Myocyte (in vitro differentiated cells): ENCODE data around the gene NUCKS1. TPM values are rescaled to one million over a fixed set of nuclear protein-coding genes. Genes with fewer than 3 reads are reported as not detected.

Experiments
- DNase-seq: peaks from one replicate; pipeline ENCODE4 v3.0.0-alpha.2; 2012; ENCODE audit warnings: low read depth
- polyA plus RNA-seq: library from polyadenylated mRNA; unstranded; fragments of >200 nt; gene quantifications from one replicate; pipeline ENCODE4 v1.2.1, GENCODE V29; 2012; ENCODE audit warnings: missing spikeins
- total RNA-seq: library from RNA; depleted of rRNA; stranded (reverse); fragments of >200 nt; gene quantifications from 2 replicates; pipeline ENCODE4 v1.2.3, GENCODE V29; 2014

The NUCKS1 gene, protein sequence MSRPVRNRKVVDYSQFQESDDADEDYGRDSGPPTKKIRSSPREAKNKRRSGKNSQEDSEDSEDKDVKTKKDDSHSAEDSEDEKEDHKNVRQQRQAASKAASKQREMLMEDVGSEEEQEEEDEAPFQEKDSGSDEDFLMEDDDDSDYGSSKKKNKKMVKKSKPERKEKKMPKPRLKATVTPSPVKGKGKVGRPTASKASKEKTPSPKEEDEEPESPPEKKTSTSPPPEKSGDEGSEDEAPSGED
- 151 and 153 TPM in 2 replicates for total RNA-seq
- 66.1 TPM for polyA plus RNA-seq

GRCh38 chr1:205750138-205751035, at the start of gene NUCKS1:
Gene NUCKS1, minus strand, starts transcription at chr1:205750182. Its CDS starts 209 bp downstream, at chr1:205749973.
- peak; percentile 100 for DNase-seq

DNA sequence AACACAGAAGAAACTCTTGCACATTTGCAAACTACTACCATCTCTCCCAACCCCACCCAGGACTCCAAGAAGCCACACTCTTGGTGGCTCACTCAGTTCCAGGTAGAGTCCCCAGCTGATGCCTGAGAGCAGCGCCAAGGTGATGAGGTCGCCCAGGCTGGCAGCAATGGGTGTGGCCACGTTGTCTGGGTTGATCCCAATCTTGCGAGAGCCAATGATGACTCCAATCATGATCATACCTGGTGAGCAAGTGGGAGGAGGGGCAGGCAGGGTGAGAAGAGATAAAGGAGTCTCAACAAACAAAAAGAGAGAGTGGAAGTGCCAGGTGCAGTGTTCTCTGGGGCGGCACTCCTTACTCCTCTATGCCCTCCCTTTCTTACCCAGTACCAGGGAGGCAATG, 48.6 kb upstream of the NUCKS1 start:
- no peak for DNase-seq

GRCh38 chr1:205797168-205797567, 47.2 kb upstream of the NUCKS1 start:
- DNase-seq, result no peak

DNA sequence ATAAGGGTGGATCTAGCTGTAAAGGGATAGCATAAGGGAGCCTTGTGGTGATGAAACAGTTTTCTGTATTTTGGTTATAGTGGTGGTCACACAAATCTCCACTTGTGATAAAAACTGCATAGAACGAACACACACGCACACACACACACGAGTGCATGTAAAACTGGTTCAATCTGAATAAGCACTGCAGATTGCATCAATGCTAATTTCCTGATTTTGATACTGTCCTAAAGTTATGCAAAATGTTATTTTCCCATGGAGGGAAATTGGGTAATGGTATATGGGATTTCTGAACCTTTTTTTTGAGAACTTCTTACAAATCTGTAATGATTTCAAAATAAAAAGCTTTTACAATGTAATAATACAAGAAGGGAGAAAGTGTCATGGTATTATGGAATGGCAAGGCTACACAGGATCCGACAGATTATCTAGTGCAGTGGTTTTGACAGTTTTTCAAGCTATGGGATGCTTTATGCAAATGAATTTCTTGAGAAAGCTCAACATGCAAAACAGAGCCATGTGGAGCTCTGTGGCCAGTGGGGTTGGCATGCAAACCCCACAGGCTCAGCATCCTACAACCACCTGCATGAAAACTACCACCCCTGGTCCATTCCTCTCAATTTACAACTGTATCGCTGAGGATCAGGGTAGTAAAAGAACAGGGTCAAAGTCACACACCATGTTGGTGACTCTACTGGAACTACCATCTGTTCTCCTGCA, 44.2 kb upstream of the NUCKS1 start:
- DNase-seq, result no peak

DNA sequence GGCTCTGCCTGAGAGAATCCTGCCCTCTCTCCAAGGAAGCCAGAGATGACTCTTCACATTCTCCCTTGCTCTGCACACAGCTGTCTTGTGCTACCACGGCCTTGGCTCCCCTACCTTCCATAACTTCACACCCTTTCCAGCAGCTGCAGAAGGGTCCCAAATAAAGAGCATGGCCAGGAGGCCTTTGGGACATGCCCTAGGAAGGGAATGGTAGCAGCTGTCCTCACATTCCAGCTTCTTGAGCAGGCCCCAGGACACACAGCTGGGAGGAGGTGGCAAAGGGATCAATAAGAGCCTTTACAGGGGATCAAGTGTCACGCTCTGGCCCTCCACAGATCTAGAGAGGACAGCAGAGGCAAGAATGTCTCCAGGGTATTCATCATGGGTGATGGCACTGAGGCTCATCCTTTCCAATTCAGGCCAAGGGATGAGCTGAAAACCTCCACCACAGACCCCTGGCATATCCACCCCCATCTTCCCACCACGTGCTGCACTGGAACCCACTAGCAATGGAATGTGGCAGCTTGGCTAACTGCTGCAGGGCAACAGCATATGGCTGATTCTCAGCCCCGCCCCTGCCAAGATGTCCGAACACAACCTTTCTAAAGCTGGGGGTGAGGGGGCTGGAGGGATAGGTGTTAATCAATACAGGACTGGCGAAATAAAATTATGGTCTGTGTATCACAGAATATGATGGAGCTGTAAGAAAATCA, 43.1 kb upstream of the NUCKS1 start:
- peak; percentile 93 for DNase-seq

- DNase-seq, result peak; percentile 76
These were observed 42.5 kb upstream of the NUCKS1 start for GRCh38 chr1:205792481-205792881.

DNA sequence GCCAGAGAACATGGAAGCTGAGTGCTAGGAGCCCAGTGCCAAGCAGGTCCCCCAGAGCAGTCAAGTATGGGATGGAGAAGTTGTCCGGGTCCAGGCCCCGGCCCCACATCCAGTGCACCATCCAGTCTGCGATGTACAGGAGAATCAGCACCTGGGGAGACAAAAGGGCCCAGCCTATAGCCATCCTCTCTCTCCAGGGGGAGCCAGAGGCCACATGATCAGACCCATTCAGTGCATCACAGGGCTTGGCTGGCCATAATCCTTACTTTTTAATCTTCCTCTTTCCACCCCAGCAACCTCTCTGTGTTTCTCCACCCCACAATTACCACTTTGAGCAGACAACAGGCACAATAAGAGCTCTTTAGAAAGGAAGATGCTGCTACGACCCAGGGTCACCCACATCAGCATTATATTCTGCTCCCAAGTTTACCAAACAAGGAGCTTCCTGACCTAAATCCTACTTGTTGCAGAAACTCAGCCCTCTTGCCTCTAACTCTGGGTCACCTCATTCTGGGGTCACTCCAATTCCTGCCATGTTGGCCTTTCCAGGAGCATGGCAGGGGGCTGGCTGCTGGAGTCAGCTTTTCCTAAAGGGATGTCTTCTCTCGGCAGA, 41.7 kb upstream of the NUCKS1 start:
- DNase-seq, result peak; percentile 74

DNA sequence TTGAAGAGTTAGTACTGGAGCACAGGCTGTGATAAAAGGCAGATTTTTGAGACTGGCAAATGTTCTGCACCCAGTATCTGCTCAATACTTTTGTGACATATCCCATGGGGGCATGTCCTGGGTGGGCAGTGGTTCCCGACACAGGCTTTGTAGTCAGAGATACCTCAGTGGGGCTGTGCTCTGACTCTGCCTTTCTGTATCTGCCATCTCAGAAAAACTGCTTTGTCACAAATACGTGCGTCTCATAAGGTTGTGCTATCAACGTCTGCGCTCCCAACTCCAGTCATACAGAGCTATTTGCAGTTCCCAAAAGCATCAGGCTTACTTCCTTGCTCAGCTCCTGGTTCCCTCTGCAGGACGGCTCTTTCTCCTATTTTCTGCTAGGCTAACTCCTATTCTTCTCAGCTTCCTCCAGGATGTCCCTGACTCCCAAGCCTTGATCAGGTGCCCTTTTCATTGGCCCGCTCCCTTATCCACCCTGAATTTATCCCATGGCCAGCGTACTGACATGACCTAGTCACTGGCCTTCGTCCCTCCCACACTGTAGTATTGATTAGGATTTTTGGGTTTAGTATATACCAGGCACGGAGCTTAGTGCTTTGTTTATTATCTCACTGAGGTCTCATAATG, 37.4 kb upstream of the NUCKS1 start:
- DNase-seq, result no peak

GRCh38 chr1:205786601-205787000, 36.6 kb upstream of the NUCKS1 start:
- DNase-seq, result no peak

DNA sequence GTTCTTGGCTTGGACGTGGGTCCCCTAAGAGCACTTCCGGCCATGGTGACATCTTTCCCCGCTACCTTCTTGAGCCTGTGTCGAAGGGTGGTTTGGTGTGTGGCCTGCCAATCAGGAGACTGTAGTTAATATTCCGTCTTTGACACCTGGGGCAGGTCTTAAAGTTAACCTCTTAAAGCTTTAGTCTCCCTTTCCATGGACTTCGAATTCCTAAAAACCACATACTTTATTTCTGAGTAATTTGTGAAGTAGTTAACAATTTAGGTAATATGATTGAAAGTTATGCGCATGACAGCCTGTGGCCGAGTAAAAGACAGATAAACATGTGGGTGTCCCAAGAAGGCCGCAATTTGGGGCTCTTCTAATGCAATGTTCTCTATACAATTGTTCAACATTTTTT, 35.5 kb upstream of the NUCKS1 start:
- DNase-seq, result no peak

- peak; percentile 91 for DNase-seq
These were observed 33.9 kb upstream of the NUCKS1 start for GRCh38 chr1:205783904-205784303.

DNA sequence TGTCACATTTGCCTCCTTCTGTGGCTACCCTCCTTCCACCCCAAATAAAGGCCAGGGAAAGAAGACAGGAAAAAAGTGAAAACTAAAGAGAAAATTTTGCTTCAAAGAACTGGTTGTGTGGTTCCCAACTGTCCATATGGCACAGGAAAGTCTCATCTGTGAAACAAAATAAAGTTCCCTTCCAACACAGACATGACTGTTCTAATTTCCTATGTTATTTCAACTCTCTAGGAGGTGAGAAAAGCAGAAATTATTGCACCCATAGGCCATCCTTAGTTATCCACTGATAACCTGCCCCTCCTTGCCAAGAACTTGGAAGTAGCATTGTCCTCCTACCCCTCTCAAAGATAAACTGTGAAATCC, 33.4 kb upstream of the NUCKS1 start:
- DNase-seq, result no peak

GRCh38 chr1:205782627-205783432, 32.8 kb upstream of the NUCKS1 start:
- peak; percentile 15 for DNase-seq

GRCh38 chr1:205780335-205780734, 30.4 kb upstream of the NUCKS1 start:
- DNase-seq, result no peak

DNA sequence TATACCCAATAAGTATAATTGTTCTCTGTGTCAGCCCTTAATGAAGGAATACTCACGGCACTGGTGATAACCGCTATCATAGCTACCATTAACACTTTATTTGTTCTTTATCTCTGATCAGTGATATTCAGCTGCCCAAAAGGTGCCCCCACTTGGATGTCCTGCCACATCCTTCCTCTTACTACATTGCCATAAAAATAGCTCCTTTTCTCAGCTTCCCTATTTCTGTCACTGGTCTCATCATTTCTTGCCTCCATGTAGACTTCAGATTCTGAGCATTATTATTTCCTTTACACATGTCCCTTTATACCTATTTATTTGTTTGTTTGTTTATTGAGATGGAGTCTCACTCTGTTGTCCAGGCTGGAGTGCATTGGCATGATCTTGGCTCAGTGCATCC, 28.0 kb upstream of the NUCKS1 start:
- DNase-seq, result peak; percentile 38

GRCh38 chr1:205775717-205776056, 25.7 kb upstream of the NUCKS1 start:
- no peak for DNase-seq

- DNase-seq, result peak; percentile 89
These were observed 25.2 kb upstream of the NUCKS1 start, which contains the start of gene RAB29 for GRCh38 chr1:205775015-205775716. Gene RAB29, minus strand, starts transcription at chr1:205775482. Its CDS starts 526 bp downstream, at chr1:205774956.

DNA sequence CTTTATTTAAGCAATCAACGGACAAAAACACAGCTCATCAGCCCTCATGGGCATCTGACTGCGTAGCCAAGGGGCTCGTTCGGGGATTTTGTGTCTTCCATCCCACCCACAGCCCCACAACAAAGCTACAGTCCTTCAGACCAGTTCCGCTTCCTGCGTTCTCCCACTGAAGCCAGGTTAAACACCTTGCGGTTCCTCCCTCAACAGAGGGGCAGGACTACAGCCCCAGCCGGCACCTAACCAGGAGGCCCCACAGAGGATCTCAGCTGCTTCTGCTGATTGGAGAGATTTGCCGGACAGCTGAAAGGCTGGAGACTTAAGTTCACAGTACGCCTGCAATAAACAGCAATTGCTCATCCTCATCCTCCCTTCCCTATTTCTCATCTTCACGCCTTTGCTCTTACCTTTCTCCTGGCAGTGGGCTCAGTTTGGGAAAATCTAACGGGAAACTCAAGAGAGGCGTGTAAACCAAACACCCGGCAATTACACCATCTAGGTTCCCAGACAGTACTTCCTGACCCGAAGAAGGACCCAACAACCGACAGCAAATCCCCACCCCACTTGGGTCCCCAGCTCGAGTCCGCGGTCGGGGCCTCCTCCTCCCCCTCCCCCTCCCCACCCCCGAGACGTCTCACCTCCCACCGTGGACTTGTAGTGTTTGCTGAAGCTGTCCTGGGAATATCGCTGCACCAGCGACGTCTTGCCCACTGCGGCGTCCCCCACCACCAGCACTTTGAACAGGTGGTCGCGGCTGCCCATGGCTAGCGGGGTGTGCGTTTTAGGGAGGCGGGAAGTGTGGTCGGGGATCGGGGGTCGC, 24.4 kb upstream of the NUCKS1 start:
- peak; percentile 44 for DNase-seq
